Panc1 (cell line): Measurements from ENCODE around the gene SUCLG2.

Experiments
- POLR2AphosphoS5 ChIP-seq: IDR thresholded peaks from 2 replicates; pipeline ENCODE4 v1.6.1; 2012; ENCODE audit warnings: mild to moderate bottlenecking, low read depth, low read length, moderate library complexity
- REST ChIP-seq, 2 experiments: IDR thresholded peaks; 2 replicates each; pipeline ENCODE4 v1.6.1; 2011 to 2012; ENCODE audit warnings: low read depth in 2 of 2, control low read depth in 1 of 2, low read length in 1 of 2, mild to moderate bottlenecking in 1 of 2, moderate library complexity in 1 of 2; ENCODE audit not compliant: insufficient read depth in 1 of 2
- TF ChIP-seq, protein P1 (sequence below): fragments of 450-650 bp; IDR thresholded peaks from 2 replicates; pipeline ENCODE4 v1.5.1; 2017; ENCODE audit warnings: mild to moderate bottlenecking

DNA sequence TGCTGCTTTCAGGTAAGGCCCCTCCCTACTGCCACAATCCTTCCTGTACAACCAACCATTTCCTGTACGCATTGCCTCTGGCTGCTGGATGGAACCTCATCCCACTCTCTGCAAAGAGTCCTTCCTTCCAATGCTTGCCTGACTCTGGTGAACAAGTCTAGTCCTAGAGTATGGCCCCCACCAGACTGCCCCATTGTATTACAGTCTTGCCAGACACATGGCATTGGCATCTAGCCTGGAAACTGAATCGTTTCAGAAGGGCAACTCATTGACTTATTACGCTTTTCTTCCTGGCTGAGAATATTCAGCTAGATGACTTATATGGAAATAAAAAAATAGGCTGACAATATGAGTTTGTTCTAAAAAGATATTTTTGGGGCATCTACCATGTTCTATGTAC lies 170.3 kb downstream of the SUCLG2 start:
- TF ChIP-seq, protein P1, sequence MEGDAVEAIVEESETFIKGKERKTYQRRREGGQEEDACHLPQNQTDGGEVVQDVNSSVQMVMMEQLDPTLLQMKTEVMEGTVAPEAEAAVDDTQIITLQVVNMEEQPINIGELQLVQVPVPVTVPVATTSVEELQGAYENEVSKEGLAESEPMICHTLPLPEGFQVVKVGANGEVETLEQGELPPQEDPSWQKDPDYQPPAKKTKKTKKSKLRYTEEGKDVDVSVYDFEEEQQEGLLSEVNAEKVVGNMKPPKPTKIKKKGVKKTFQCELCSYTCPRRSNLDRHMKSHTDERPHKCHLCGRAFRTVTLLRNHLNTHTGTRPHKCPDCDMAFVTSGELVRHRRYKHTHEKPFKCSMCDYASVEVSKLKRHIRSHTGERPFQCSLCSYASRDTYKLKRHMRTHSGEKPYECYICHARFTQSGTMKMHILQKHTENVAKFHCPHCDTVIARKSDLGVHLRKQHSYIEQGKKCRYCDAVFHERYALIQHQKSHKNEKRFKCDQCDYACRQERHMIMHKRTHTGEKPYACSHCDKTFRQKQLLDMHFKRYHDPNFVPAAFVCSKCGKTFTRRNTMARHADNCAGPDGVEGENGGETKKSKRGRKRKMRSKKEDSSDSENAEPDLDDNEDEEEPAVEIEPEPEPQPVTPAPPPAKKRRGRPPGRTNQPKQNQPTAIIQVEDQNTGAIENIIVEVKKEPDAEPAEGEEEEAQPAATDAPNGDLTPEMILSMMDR = no peak
- no peak for TF ChIP-seq POLR2AphosphoS5
- no peak for TF ChIP-seq REST (IDR thresholded peaks at IDR 0.05; ENCODE audit: insufficient read depth in 1 of 2, low read depth in 2 of 2, low read length in 1 of 2)
